GM23338 (cell line): ENCODE data around the gene CHRNA4.

Experiments
- CREB1 ChIP-seq: fragments of 250-450 bp; sonication (Bioruptor Pico); IDR thresholded peaks from 2 replicates; pipeline ENCODE4 v1.5.0; 2020; ENCODE audit warnings: low read depth, mild to moderate bottlenecking, moderate library complexity
- EZH2 ChIP-seq: fragments of 200-600 bp; sonication (generic); IDR thresholded peaks from one replicate; pipeline ENCODE4 v1.8.0; 2017; ENCODE audit warnings: antibody characterized with exemption, mild to moderate bottlenecking, low read depth; ENCODE audit not compliant: unreplicated experiment
- EZH2phosphoT487 ChIP-seq: fragments of 200-600 bp; sonication (generic); IDR thresholded peaks from one replicate; pipeline ENCODE4 v1.8.1; 2018; ENCODE audit warnings: antibody characterized with exemption; ENCODE audit not compliant: unreplicated experiment
- JUNB ChIP-seq: IDR thresholded peaks from one replicate; pipeline ENCODE4 v1.6.1; 2016; ENCODE audit warnings: antibody characterized with exemption; ENCODE audit not compliant: unreplicated experiment
- POLR2AphosphoS5 ChIP-seq: IDR thresholded peaks from 2 replicates; pipeline ENCODE4 v1.6.1; 2016; ENCODE audit warnings: antibody characterized with exemption, low read depth
- ZNF331 ChIP-seq: fragments of 250-450 bp; sonication (Bioruptor Pico); IDR thresholded peaks from 2 replicates; pipeline ENCODE4 v1.5.0; 2020; ENCODE audit warnings: low read depth, mild to moderate bottlenecking, moderate library complexity
- TF ChIP-seq, protein P1 (sequence below): IDR thresholded peaks from one replicate; pipeline ENCODE4 v1.6.1; 2018; ENCODE audit warnings: antibody characterized with exemption; ENCODE audit not compliant: unreplicated experiment
- TF ChIP-seq, protein P2 (sequence below), 2 experiments: fragments of 200-600 bp in 1 of 2; sonication (generic) in 1 of 2; conservative IDR thresholded peaks; 2 replicates each; pipeline versions ENCODE4 v1.5.1 to v1.6.1; 2016 to 2017; ENCODE audit warnings: antibody characterized with exemption in 2 of 2, low read depth in 2 of 2, mild to moderate bottlenecking in 2 of 2, moderate library complexity in 1 of 2
- TF ChIP-seq, protein P3 (sequence below): IDR thresholded peaks from 2 replicates; pipeline ENCODE4 v1.6.1; 2016; ENCODE audit warnings: antibody characterized with exemption

DNA sequence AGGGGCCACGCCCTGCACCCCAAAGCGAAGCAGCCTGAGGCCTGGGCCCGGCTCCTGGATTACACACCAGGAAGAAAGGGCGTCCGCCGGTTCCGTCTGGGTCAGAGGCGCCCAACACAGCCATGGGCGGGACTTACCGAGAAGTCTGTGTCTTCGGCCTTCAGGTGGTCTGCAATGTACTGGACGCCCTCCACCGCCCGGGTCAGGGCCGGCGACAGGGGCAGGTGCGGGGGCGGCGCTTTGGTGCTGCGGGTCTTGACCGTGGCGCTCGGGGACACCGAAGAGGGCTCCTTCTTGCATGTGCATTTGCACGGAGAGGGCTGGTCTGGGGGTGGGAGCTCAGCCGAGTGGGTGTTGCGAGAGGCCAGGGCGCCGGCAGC, 11.6 kb downstream of the CHRNA4 start:
- TF ChIP-seq, protein P1, sequence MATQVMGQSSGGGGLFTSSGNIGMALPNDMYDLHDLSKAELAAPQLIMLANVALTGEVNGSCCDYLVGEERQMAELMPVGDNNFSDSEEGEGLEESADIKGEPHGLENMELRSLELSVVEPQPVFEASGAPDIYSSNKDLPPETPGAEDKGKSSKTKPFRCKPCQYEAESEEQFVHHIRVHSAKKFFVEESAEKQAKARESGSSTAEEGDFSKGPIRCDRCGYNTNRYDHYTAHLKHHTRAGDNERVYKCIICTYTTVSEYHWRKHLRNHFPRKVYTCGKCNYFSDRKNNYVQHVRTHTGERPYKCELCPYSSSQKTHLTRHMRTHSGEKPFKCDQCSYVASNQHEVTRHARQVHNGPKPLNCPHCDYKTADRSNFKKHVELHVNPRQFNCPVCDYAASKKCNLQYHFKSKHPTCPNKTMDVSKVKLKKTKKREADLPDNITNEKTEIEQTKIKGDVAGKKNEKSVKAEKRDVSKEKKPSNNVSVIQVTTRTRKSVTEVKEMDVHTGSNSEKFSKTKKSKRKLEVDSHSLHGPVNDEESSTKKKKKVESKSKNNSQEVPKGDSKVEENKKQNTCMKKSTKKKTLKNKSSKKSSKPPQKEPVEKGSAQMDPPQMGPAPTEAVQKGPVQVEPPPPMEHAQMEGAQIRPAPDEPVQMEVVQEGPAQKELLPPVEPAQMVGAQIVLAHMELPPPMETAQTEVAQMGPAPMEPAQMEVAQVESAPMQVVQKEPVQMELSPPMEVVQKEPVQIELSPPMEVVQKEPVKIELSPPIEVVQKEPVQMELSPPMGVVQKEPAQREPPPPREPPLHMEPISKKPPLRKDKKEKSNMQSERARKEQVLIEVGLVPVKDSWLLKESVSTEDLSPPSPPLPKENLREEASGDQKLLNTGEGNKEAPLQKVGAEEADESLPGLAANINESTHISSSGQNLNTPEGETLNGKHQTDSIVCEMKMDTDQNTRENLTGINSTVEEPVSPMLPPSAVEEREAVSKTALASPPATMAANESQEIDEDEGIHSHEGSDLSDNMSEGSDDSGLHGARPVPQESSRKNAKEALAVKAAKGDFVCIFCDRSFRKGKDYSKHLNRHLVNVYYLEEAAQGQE = no peak
- no peak for TF ChIP-seq EZH2
- TF ChIP-seq, protein P2, sequence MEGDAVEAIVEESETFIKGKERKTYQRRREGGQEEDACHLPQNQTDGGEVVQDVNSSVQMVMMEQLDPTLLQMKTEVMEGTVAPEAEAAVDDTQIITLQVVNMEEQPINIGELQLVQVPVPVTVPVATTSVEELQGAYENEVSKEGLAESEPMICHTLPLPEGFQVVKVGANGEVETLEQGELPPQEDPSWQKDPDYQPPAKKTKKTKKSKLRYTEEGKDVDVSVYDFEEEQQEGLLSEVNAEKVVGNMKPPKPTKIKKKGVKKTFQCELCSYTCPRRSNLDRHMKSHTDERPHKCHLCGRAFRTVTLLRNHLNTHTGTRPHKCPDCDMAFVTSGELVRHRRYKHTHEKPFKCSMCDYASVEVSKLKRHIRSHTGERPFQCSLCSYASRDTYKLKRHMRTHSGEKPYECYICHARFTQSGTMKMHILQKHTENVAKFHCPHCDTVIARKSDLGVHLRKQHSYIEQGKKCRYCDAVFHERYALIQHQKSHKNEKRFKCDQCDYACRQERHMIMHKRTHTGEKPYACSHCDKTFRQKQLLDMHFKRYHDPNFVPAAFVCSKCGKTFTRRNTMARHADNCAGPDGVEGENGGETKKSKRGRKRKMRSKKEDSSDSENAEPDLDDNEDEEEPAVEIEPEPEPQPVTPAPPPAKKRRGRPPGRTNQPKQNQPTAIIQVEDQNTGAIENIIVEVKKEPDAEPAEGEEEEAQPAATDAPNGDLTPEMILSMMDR (conservative IDR thresholded peaks at IDR 0.05; ENCODE audit: low read depth in 2 of 2) = no peak
- no peak for TF ChIP-seq POLR2AphosphoS5
- TF ChIP-seq JUNB = no peak
- no peak for TF ChIP-seq CREB1 (CRISPR knock-in tag)
- no peak for TF ChIP-seq EZH2phosphoT487
- TF ChIP-seq, protein P3, sequence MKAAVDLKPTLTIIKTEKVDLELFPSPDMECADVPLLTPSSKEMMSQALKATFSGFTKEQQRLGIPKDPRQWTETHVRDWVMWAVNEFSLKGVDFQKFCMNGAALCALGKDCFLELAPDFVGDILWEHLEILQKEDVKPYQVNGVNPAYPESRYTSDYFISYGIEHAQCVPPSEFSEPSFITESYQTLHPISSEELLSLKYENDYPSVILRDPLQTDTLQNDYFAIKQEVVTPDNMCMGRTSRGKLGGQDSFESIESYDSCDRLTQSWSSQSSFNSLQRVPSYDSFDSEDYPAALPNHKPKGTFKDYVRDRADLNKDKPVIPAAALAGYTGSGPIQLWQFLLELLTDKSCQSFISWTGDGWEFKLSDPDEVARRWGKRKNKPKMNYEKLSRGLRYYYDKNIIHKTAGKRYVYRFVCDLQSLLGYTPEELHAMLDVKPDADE = no peak
- no peak for TF ChIP-seq ZNF331 (CRISPR knock-in tag)
